OCI-LY3 (cell line): Measurements from ENCODE around the gene BCKDHB.

ENCODE experiments used
- H2AFZ ChIP-seq: fragments of 200-600, 300-600 bp; shearing (Covaris generic); 2 replicates; pipeline ENCODE4 v1.6.0; 2014; ENCODE audit warnings: antibody characterized with exemption, low read depth, low read length
- H3K27ac ChIP-seq: fragments of 200-600, 300-600 bp; sonication (generic); 2 replicates; pipeline ENCODE4 v1.5.1; 2014; ENCODE audit warnings: mild to moderate bottlenecking, low read length, moderate library complexity, mixed read lengths
- H3K27me3 ChIP-seq: fragments of 200-600, 300-600 bp; sonication (generic); 2 replicates; pipeline ENCODE4 v1.6.1; 2014; ENCODE audit warnings: low read depth, low read length, mixed read lengths
- H3K36me3 ChIP-seq: fragments of 200-600, 300-600 bp; sonication (generic); replicated peaks from 2 replicates; pipeline ENCODE3; 2014; ENCODE audit warnings: low read depth, low read length, mixed read lengths
- H3K4me1 ChIP-seq: fragments of 300-600, 200-600 bp; sonication (generic); 2 replicates; pipeline ENCODE4 v1.6.1; 2014; ENCODE audit warnings: low read length, mixed read lengths
- H3K4me2 ChIP-seq: fragments of 200-600, 300-600 bp; sonication (generic); 2 replicates; pipeline ENCODE4 v1.6.1; 2014; ENCODE audit warnings: low read length, mixed read lengths
- H3K4me3 ChIP-seq: fragments of 300-600, 200-600 bp; sonication (generic); 2 replicates; pipeline ENCODE4 v1.5.1; 2014; ENCODE audit warnings: antibody characterized with exemption, mild to moderate bottlenecking, low read length, moderate library complexity
- H3K79me2 ChIP-seq: fragments of 300-600, 200-600 bp; shearing (Covaris generic); 2 replicates; pipeline ENCODE4 v1.6.1; 2014; ENCODE audit warnings: mild to moderate bottlenecking, low read length, mixed read lengths
- H3K9ac ChIP-seq: fragments of 300-600, 200-600 bp; shearing (Covaris generic); 2 replicates; pipeline ENCODE4 v1.6.0; 2014; ENCODE audit warnings: mild to moderate bottlenecking, low read length, moderate library complexity
- H3K9me3 ChIP-seq: fragments of 200-600, 300-600 bp; shearing (Covaris generic); 2 replicates; pipeline ENCODE4 v1.6.1; 2014; ENCODE audit warnings: low read length, mixed read lengths; ENCODE audit not compliant: insufficient read depth
- H4K20me1 ChIP-seq: fragments of 200-600, 300-600 bp; sonication (generic); 2 replicates; pipeline ENCODE4 v1.6.1; 2016; ENCODE audit warnings: low read length, mixed read lengths; ENCODE audit not compliant: insufficient read depth
- EZH2phosphoT487 ChIP-seq: fragments of 200-600 bp; shearing (Covaris generic); IDR thresholded peaks from 2 replicates; pipeline ENCODE4 v1.6.1; 2018; ENCODE audit warnings: antibody characterized with exemption, mixed run types, low read depth
- TF ChIP-seq, protein P1 (sequence below): fragments of 200-600, 300-600 bp; sonication (generic); IDR thresholded peaks from 2 replicates; pipeline ENCODE4 v1.5.1; 2014; ENCODE audit warnings: antibody characterized with exemption, low read length, low read depth

Gene BCKDHB

GRCh38 chr6:80268865-80269730, 162.6 kb downstream of the BCKDHB start:
- no peak overlapping the region for H3K4me2 ChIP-seq
- no peaks in the 10 kb centered on the region for H3K27me3 ChIP-seq
- H2AFZ ChIP-seq: no peak overlapping the region
- no peak overlapping the region for H3K9ac ChIP-seq
- no peaks in the 10 kb centered on the region for H3K4me1 ChIP-seq
- H3K9me3 ChIP-seq: no peaks in the 10 kb centered on the region
- peaks cover 4% of the 10 kb centered on the region for H3K36me3 ChIP-seq
- no peaks in the 10 kb centered on the region for H3K79me2 ChIP-seq
- H3K27ac ChIP-seq: no peak overlapping the region
- TF ChIP-seq, protein P1, sequence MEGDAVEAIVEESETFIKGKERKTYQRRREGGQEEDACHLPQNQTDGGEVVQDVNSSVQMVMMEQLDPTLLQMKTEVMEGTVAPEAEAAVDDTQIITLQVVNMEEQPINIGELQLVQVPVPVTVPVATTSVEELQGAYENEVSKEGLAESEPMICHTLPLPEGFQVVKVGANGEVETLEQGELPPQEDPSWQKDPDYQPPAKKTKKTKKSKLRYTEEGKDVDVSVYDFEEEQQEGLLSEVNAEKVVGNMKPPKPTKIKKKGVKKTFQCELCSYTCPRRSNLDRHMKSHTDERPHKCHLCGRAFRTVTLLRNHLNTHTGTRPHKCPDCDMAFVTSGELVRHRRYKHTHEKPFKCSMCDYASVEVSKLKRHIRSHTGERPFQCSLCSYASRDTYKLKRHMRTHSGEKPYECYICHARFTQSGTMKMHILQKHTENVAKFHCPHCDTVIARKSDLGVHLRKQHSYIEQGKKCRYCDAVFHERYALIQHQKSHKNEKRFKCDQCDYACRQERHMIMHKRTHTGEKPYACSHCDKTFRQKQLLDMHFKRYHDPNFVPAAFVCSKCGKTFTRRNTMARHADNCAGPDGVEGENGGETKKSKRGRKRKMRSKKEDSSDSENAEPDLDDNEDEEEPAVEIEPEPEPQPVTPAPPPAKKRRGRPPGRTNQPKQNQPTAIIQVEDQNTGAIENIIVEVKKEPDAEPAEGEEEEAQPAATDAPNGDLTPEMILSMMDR: no peak
- no peak for TF ChIP-seq EZH2phosphoT487
- H3K4me3 ChIP-seq: no peak overlapping the region
- no peaks in the 10 kb centered on the region for H4K20me1 ChIP-seq

DNA sequence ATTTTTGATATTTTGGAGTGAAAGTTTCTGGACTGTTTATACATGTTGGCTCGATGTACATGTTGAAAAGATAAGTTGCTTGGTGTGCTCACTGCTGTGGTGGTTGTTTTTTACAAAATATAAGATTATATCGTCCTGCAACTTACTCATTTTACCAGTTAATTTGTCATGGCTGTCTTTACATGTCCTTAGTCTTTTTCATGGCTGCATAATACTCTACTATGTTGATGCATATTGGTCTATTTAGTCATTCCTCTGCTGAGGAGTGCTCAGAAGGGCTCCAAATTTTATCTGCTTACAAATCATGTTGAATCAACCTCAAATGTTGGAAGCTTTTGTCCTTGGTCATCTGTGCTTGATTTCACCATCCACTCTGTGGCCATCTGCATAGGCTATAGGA, 164.6 kb downstream of the BCKDHB start:
- TF ChIP-seq EZH2phosphoT487: no peak
- TF ChIP-seq, protein P1: no peak
- peaks cover 4% of the 10 kb centered on the region for H3K36me3 ChIP-seq
- H3K4me1 ChIP-seq: no peaks in the 10 kb centered on the region
- H3K27me3 ChIP-seq: no peaks in the 10 kb centered on the region
- no peak overlapping the region for H3K9ac ChIP-seq
- no peaks in the 10 kb centered on the region for H3K79me2 ChIP-seq
- no peak overlapping the region for H2AFZ ChIP-seq
- H3K4me2 ChIP-seq: no peak overlapping the region
- H3K4me3 ChIP-seq: no peak overlapping the region
- no peaks in the 10 kb centered on the region for H4K20me1 ChIP-seq
- H3K27ac ChIP-seq: no peak overlapping the region
- H3K9me3 ChIP-seq: no peaks in the 10 kb centered on the region

DNA sequence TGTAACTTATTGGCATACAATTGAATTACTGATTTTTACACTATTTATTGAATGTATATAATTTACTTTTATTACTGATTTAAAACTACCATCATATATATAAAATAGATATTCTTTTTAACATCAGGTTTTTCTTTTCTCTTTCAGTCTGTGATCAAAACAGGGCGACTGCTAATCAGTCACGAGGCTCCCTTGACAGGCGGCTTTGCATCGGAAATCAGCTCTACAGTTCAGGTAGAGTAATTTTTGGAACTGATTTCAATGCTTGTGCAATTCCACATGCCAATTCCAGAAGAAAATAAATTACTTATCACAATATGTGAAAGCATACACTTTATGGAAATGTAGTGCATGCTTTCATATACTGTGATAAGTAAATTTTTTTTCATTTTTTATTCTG, 166.5 kb downstream of the BCKDHB start:
- peaks cover 4% of the 10 kb centered on the region for H3K36me3 ChIP-seq
- H3K9ac ChIP-seq: no peak overlapping the region
- H3K4me3 ChIP-seq: no peak overlapping the region
- H3K9me3 ChIP-seq: no peaks in the 10 kb centered on the region
- no peak overlapping the region for H2AFZ ChIP-seq
- H3K27me3 ChIP-seq: no peaks in the 10 kb centered on the region
- no peaks in the 10 kb centered on the region for H3K79me2 ChIP-seq
- TF ChIP-seq, protein P1: no peak
- TF ChIP-seq EZH2phosphoT487: no peak
- no peaks in the 10 kb centered on the region for H4K20me1 ChIP-seq
- H3K27ac ChIP-seq: no peak overlapping the region
- H3K4me2 ChIP-seq: no peak overlapping the region
- H3K4me1 ChIP-seq: no peaks in the 10 kb centered on the region

- no peak overlapping the region for H3K27ac ChIP-seq
- H3K27me3 ChIP-seq: no peaks in the 10 kb centered on the region
- H3K36me3 ChIP-seq: no peaks in the 10 kb centered on the region
- H3K79me2 ChIP-seq: no peaks in the 10 kb centered on the region
- H3K9ac ChIP-seq: no peak overlapping the region
- no peaks in the 10 kb centered on the region for H4K20me1 ChIP-seq
- H3K4me1 ChIP-seq: no peaks in the 10 kb centered on the region
- H3K4me3 ChIP-seq: no peak overlapping the region
- H3K9me3 ChIP-seq: no peaks in the 10 kb centered on the region
- TF ChIP-seq EZH2phosphoT487: no peak
- TF ChIP-seq, protein P1: no peak
- H3K4me2 ChIP-seq: no peak overlapping the region
- H2AFZ ChIP-seq: no peak overlapping the region
These were observed 170.4 kb downstream of the BCKDHB start for GRCh38 chr6:80276861-80277260.
